DMS153 treated with DMSO at 0.1 percent for 48 hours (cell line): ENCODE results near the gene ADCY1.

Experiments
- DNase-seq: peaks from one replicate; lab custom pipeline; 2025; ENCODE audit not compliant: unreplicated experiment; lab: John Stamatoyannopoulos, UW

The ADCY1 gene

DNA sequence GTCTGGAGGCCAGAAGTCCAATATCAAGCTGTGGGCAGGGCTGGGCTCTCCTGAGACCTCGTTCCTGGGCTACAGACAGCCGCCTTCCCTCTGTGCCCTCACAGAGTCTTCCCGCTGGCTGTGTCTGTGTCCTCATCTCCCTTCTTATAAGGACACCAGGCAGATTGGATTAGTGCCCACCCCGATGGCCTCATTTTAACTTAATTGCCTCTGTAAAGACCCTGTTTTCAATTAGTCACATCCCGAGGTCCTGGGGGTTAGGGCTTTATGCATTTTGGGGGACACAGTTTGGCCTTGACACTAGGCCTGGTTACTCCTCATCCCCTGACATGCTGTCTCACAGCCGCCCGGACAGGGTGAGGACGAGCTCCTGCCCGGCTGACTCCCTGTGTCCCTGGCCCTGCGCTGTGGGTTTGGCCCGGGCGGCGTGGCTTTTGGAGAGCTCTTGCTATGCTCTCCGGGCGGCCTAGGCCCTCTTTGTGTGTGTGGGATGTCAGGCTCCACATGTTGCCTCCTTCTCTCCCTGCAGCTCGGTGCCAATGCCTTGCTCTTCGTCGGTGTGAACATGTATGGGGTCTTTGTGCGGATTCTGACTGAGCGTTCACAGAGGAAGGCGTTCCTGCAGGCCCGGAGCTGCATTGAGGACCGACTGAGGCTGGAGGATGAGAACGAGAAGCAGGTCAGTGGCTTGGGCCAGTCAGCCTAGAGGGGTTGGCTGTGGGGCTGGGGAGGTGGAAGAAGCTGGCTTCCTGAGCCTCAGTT lies 18.2 kb downstream of the ADCY1 start:
- DNase-seq, result no peak

DNA sequence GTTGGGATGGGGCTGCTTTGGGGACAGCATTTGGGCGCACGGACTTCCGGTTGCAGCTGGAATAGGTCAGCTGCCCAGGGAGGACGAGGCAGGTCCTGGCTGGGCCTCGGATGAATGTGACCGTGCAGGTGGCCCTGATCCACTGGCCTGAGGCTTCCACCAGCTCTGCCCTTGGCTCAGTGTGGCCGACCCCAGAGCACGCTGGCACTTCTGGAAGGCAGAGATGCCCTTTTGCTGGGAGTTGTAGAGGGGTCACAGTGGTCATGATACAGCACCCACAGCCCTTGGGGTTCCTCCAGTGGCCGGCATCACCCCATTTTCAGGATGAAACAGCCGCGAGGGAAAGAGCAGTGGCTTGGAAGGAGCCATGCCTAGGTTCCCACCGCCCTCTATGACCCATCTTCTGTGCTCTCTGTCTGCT lies 19.0 kb downstream of the ADCY1 start:
- DNase-seq, result no peak

GRCh38 chr7:45593877-45594276 lies 19.7 kb downstream of the ADCY1 start:
- no peak for DNase-seq

DNA sequence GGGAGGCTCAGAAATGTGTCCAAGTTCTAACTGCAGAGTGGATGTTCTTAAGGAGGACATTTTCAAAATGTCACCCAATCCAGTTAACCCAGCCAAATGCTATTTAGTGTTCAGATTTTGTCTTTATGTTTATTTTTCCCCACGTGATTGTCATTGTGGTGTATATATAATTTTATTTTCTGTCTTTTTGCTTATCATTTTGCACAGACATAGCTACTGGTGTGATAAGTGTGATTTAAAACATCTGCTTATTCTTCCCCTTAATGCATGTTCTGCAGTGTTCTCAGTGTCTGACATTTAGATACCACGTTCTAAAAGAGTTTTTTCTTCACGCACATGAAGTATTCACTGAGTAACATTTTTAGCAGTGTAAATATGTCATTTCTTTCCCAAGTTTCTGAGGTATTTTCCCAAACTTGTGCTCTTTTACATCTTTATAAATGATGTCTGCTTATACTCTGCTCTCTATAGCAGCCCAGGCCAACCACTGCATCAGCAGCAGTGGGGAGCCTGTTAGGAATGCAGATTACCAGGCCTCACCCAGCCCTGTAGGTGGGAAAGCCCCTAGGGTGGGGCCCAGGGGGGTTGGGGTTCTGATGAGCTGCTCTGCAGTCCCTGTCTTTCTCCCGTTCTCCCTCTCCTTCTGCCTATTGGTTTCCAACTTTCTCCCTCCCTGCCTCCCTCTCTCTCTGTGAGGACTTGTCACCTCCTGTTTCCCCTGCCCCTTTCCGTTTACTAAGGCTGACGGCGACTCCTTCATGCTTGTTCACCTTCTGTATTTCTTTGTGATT lies 20.8 kb downstream of the ADCY1 start:
- DNase-seq, result no peak

GRCh38 chr7:45595809-45596664 lies 21.9 kb downstream of the ADCY1 start:
- no peak for DNase-seq

GRCh38 chr7:45596665-45597095 lies 22.5 kb downstream of the ADCY1 start:
- DNase-seq, result no peak

DNA sequence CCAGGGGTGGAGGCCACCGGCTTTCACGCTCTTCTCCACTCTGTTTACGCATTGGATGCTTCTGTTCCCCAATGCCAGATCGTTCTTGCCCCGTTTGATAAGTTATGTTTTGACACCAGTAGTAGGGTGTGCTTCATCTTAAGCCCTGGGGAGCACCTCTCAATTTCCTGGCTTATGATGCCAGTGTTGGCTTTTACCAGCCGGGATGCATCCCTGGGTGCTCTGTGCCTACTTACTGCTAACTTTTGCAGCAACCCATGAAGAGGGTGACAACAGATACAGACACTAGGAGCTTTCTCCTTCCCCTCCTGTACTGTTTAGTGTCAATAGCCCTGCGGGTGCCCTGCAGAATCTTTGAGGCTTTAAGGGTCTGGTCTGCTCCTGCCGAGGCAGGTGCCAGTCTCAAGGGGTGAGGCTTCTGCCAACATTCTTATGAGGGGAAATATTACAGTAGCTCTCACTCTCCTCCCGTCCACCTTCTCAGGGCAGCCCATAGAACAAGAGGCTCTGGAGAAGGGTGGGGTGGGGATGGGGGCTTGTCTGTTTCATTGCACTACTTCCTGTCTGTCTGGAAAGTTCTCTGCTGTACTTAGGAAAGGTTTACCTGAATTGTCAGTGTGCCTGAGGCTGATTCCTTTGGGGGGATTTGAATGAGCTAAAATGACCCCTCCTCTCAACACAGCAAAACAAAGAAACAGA lies 23.3 kb downstream of the ADCY1 start:
- no peak for DNase-seq

DNA sequence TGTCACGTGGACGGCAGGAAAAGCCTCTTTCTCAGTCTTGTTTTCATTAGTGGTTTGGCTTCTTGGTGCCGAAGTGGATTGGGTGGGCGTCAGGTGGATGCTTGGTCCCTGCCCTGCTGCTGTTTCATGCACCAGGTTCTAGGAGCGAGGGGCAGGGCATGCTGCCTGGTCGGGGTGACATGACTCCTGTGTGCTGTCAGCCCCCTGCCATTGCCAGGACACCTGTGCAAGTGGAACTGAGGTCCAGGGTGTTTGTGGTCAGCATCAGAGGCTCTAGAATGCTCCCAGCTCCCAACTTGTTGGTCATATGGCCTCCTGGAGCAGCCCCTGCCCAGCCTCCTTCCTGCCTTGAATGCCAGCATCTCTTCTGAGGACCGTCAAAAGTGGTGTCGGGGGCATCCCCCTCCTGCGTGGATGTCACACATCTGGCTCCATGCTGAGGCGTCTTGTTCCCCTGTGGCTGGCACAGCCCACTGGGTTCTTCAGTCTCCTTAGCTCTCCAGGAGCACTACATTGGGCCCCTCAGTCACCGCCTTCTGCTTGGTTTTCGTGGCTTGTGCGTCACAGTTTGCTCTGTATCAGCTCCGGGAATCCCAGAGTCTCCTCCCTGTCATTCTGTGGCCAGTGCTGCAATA lies 24.8 kb downstream of the ADCY1 start:
- DNase-seq, result no peak

- no peak for DNase-seq
These were observed 25.9 kb downstream of the ADCY1 start for GRCh38 chr7:45599851-45600706.

- DNase-seq, result no peak
These were observed 26.9 kb downstream of the ADCY1 start for GRCh38 chr7:45601094-45601493.

DNA sequence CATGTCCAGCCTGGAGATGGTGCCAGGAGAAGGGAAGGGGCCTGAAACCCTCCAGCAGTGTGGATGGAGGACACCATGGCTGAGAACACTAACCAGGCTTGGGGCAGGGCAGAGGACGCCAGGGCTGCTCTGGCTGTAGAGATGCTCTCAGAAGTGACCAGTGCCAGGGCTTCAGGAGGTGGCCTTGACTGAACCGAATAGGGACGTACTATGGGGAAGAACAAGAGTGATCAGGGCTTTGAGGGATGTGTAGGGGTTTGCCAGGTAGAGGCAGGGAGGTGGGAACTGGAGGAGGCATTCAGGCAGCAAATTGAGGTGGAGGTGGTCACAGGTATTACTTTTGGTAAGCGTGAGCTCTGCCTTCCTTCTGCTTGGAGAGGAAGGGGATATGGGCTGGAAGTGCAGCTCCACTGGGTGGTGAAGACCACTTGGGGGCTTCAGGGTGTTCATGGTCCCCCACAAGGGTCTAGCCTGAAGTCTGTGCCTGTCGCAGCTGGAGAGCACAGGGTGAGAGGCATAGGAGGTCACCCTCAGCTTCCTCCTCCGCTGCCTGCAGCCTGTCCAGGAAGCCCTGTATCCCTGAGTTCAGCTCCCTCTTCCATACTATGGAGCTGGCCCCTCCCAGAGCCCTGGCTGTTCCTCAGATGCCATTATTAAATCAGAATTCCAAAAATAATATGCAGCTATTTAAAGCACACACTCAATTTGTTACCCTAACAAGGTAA lies 27.8 kb downstream of the ADCY1 start:
- DNase-seq, result no peak

DNA sequence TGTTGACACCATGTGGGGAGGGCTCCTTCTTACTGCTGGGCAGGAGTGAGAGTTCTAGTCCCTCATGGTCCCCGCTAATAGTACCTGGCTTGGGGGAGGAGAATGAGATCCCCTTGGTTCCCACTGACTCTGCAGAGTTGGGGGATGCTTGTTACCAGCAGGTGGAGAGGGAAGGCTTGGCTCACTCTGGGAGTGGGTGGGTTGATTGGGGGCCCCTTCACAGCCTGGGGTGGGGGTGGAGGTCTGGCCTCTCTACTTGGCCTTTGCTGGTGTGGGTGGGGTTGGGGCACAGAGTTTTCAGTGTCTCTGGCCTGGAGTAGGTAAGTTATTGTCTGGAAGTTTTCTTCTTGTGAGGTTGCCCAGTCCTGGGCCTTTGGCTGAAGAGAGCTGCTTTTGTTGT lies 31.9 kb downstream of the ADCY1 start:
- DNase-seq, result no peak

DNA sequence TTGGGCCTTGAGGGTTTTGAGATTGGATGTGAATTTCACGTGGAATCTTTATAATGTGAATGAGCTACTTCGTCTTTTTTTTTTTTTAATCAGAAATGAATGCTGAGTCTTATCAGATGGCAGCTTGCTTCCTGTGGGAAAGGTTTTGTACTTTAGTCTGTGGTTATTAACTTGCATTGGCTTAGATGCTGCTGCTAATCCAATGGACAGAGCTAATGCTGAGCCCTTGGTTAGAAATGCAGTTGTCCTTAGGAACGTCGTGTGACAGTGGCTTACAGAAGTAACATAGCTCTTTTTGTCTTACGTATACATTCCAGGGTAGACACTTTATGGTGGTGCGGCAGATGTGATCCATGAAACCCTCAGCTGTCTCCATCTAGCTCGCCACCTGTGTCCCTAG lies 32.8 kb downstream of the ADCY1 start:
- no peak for DNase-seq

DNA sequence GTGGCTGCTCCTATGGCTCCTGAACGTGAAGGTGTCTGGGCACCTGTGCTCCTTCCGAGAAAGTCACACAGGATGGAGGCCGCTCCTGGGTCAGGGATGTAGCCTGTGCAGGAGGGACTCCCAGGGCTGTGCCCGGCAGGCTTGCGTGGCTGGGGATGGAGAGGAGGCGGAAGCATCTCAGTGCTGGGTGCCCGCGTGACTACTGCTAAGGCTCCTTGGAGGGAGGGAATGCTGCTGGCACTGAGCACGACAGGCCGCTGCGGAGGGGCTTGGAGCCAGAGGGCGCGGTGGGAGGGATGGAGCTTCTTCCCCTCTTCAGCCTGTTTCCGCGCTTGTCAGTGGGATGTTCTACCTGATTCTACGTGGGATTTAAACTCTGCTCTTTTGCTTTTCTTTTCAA lies 35.0 kb downstream of the ADCY1 start:
- no peak for DNase-seq

DNA sequence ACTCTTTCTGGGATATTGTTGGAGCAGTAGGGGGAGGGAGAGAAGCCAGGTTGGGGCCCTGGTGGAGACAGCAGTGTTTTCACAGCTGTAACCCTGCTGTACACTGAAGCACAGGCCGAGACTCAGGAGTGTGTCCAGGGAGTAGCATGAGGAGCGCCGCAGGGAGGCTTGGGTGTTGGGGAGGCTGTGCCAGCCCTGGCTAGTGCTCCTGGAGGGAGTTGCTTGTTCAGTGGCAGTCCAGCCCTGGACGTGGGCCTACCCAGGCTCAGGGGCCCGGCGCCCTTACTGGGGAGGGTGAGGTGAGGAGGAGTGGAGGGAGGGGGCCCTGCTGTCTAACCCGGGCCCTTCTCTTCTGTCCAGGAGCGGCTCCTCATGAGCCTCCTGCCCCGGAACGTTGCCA lies 35.9 kb downstream of the ADCY1 start:
- DNase-seq, result no peak

DNA sequence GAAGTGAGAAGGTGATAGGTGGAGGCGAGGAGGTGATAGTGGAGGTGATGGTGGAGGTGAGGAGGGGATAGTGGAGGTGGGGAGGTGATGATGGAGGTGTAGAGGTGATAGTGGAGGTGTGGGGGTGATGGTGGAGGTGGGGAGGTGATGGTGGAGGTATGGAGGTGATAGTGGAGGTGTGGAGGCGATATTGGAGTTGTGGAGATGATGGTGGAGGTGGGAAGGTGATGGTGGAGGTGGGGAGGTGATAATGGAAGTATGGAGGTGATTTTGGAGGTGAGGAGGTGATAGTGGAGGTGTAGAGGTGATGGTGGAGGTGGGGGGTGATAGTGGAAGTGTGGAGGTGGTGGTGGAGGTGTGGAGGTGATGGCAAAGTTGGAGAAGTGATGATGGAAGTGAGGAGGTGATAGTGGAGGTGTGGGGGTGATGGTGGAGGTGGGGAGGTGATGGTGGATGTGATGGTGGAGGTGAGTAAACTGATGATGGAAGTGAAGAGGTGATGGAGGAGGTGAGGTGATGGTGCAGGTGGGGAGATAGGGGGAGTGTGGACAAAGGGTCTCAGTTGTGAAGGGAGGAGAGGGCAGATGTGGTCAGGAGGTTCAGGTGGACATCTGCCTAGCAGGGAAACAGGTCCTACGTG lies 36.6 kb downstream of the ADCY1 start:
- DNase-seq, result no peak

- DNase-seq, result no peak
These were observed 43.0 kb downstream of the ADCY1 start for GRCh38 chr7:45617166-45617565.

GRCh38 chr7:45622058-45622457 lies 47.9 kb downstream of the ADCY1 start:
- DNase-seq, result no peak
